ENCODE results near the gene LARGE1. TPM values are rescaled to one million over a fixed set of nuclear protein-coding genes. Genes with fewer than 3 reads are reported as not detected.

Gene LARGE1
- total and polyA plus RNA-seq, 2 of the 13 experiments (the other 11 are each of a cell fraction or from before 2014, with no cell fraction given): 8.4 to 11.0 TPM

DNA sequence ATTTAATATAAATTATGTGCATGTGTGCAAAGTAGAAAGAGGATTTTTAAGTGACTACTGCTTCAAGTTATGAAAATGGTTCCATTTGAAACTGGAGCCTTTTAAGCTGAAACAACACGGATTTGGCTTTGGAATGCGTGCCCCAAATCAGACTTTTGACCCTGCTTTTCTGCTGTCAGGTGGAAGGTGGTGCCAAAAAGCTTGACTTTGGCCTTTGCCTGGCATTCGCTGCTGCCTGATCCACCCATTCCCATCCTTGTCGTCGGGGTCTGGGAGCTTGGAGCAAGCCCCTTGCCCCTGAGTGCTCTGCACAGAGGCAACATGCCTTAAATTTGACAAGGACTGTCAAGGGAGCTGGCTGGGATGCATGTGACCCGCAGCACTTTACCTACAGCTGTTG lies 526.8 kb downstream of the LARGE1 start (continued):
- TF ChIP-seq, protein P1, sequence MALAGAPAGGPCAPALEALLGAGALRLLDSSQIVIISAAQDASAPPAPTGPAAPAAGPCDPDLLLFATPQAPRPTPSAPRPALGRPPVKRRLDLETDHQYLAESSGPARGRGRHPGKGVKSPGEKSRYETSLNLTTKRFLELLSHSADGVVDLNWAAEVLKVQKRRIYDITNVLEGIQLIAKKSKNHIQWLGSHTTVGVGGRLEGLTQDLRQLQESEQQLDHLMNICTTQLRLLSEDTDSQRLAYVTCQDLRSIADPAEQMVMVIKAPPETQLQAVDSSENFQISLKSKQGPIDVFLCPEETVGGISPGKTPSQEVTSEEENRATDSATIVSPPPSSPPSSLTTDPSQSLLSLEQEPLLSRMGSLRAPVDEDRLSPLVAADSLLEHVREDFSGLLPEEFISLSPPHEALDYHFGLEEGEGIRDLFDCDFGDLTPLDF (CRISPR knock-in tag; IDR thresholded peaks at IDR 0.05): no peak
- TF ChIP-seq, protein P2, sequence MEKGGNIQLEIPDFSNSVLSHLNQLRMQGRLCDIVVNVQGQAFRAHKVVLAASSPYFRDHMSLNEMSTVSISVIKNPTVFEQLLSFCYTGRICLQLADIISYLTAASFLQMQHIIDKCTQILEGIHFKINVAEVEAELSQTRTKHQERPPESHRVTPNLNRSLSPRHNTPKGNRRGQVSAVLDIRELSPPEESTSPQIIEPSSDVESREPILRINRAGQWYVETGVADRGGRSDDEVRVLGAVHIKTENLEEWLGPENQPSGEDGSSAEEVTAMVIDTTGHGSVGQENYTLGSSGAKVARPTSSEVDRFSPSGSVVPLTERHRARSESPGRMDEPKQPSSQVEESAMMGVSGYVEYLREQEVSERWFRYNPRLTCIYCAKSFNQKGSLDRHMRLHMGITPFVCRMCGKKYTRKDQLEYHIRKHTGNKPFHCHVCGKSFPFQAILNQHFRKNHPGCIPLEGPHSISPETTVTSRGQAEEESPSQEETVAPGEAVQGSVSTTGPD (CRISPR knock-in tag; IDR thresholded peaks at IDR 0.05): peak; percentile 59; the same call in 1 of the 2 replicates
- TF ChIP-seq FOSL2 (CRISPR knock-in tag; IDR thresholded peaks at IDR 0.05) (no peak), FOXO1 (CRISPR knock-in tag; IDR thresholded peaks at IDR 0.05) (0 out of 2 replicates have a peak, but pooled peaks have one; percentile 23), ZNF33A (CRISPR knock-in tag; IDR thresholded peaks at IDR 0.05; ENCODE audit: borderline replicate concordance) (no peak), KDM3A (CRISPR knock-in tag; IDR thresholded peaks at IDR 0.05; ENCODE audit: low read depth) (0 out of 2 replicates have a peak, but pooled peaks have one; percentile 28), ZMYM3 (CRISPR knock-in tag; IDR thresholded peaks at IDR 0.05) (peak; percentile 63; the same call in 1 of the 2 replicates), ARHGAP35 (CRISPR knock-in tag; IDR thresholded peaks at IDR 0.05; ENCODE audit: borderline replicate concordance) (no peak), SKI (IDR thresholded peaks at IDR 0.05; ENCODE audit: partially characterized antibody) (no peak), LCORL (IDR thresholded peaks at IDR 0.05) (0 out of 2 replicates have a peak, but pooled peaks have one; percentile 75), LCORL (CRISPR knock-in tag; IDR thresholded peaks at IDR 0.05) (peak; percentile 97), SP5 (CRISPR knock-in tag; IDR thresholded peaks at IDR 0.05; ENCODE audit: borderline replicate concordance, low read depth) (peak; percentile 30; the same call in 1 of the 2 replicates), ZNF547 (CRISPR knock-in tag; IDR thresholded peaks at IDR 0.05) (no peak), SALL1 (CRISPR knock-in tag; IDR thresholded peaks at IDR 0.05) (peak; percentile 80), JUNB (CRISPR knock-in tag; IDR thresholded peaks at IDR 0.05; ENCODE audit: borderline replicate concordance) (no peak), ZNF672 (CRISPR knock-in tag; IDR thresholded peaks at IDR 0.05) (no peak), NR2F6 (IDR thresholded peaks at IDR 0.05) (no peak), NR2F6 (CRISPR knock-in tag; IDR thresholded peaks at IDR 0.05) (0 out of 2 replicates have a peak, but pooled peaks have one; percentile 21)
- TF ChIP-seq, protein P3, sequence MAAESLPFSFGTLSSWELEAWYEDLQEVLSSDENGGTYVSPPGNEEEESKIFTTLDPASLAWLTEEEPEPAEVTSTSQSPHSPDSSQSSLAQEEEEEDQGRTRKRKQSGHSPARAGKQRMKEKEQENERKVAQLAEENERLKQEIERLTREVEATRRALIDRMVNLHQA (CRISPR knock-in tag; IDR thresholded peaks at IDR 0.05): no peak
- TF ChIP-seq, protein P4, sequence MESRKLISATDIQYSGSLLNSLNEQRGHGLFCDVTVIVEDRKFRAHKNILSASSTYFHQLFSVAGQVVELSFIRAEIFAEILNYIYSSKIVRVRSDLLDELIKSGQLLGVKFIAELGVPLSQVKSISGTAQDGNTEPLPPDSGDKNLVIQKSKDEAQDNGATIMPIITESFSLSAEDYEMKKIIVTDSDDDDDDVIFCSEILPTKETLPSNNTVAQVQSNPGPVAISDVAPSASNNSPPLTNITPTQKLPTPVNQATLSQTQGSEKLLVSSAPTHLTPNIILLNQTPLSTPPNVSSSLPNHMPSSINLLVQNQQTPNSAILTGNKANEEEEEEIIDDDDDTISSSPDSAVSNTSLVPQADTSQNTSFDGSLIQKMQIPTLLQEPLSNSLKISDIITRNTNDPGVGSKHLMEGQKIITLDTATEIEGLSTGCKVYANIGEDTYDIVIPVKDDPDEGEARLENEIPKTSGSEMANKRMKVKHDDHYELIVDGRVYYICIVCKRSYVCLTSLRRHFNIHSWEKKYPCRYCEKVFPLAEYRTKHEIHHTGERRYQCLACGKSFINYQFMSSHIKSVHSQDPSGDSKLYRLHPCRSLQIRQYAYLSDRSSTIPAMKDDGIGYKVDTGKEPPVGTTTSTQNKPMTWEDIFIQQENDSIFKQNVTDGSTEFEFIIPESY (CRISPR knock-in tag; IDR thresholded peaks at IDR 0.05): no peak
- TF ChIP-seq, protein P5, sequence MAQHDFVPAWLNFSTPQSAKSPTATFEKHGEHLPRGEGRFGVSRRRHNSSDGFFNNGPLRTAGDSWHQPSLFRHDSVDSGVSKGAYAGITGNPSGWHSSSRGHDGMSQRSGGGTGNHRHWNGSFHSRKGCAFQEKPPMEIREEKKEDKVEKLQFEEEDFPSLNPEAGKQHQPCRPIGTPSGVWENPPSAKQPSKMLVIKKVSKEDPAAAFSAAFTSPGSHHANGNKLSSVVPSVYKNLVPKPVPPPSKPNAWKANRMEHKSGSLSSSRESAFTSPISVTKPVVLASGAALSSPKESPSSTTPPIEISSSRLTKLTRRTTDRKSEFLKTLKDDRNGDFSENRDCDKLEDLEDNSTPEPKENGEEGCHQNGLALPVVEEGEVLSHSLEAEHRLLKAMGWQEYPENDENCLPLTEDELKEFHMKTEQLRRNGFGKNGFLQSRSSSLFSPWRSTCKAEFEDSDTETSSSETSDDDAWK (CRISPR knock-in tag; IDR thresholded peaks at IDR 0.05): no peak
